Fibroblast of skin of abdomen (primary cell): Measurements from ENCODE around the gene OR52H1. TPM values are rescaled to one million over a fixed set of nuclear protein-coding genes. Genes with fewer than 3 reads are reported as not detected.
"Not testable (repeated sequence)": the region's sequence is repeated elsewhere in the genome, so short reads cannot be mapped to it uniquely, and the experiment has no call there.

ENCODE experiments used
- DNase-seq: peaks from one replicate; pipeline ENCODE4 v3.0.0-alpha.2; 2013
- polyA plus RNA-seq, 2 experiments: library from polyadenylated mRNA; unstranded; fragments of 120-200 nt; gene quantifications; one replicate each; pipeline ENCODE4 v1.2.1, GENCODE V29; 2013; ENCODE audit not compliant: insufficient read length in 2 of 2

The OR52H1 gene
- polyA plus RNA-seq (2013, experiment 1 of 2; ENCODE audit: insufficient read length), result not detected
- polyA plus RNA-seq (2013, experiment 2 of 2; ENCODE audit: insufficient read length), result not detected

DNA sequence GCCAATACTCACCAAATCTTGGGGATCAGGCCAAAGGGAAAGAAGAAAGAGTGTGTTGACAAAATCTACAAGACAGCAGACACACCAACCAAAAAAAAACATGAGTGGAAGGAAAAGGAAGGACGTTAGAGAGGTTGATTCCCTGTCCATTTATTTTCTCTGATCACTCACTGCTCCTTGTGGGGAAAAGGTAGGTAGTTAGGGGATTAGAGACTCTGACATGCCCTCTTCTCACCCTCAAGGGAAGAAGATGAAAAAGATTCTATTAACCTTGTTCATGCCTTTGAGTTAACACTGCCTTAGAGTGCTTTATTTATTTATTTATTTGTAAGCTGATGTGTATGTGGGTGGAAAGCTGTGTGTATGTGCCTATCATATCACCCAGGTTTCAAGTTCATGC is at the start of gene OR52H1:
TSS of gene OR52H1 (minus strand) at position 101 of the 400 bp plus-strand sequence. CDS start 3,035 bp downstream, outside the sequence.
- DNase-seq, result no peak

DNA sequence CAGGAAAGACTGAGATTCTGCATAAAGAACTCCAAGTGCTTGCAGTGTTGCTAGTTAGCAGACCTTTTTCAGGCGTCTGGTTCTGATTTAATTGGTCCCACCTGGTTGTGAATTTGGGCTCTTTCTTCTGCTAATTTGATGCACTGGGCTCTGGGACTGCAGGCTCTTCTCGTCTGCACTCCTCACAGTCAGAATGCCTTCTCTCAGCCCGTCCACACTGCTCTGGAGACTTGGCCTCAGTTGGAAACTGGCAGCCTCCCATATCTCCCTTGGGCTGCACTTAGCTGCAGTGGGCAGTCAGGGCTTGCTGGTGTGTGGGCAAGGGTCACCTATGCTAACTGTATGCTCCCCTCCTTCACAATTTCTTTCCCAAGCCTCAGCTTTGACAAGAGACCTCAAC is 49.6 kb upstream of the OR52H1 start:
- no peak for DNase-seq

DNA sequence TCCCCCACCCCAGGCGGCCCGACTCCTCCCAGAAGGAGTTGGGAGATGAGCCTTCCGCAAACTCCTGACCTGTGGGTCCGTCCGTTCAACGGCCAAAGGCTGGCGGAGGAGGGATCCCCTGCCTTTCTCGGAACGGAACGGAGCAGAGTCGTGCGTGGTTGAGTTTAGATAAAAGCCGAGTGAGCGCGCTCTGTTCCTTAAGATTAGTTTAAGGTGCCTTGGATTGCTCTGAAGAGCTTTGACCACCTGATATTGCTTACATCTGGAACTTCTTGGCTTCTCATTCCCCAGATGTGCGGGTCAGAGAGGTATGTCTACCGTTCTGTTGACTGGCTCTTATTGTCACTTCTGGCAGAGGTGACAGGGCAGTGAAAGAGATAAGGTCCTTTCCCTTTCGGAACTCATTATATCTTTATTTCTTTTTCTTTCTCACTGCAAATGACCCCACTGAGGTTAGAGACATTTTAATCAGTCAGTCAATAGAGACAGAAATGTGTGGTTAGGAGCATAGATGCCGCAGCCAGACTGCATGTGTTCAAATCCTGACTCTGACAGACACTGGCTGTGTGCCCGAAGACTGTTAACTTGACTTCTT is 48.4 kb upstream of the OR52H1 start, which contains the start of gene TRIM6:
TSS of gene TRIM6 (plus strand) at position 31 of the 595 bp plus-strand sequence. CDS start at position 292, 261 bp downstream.
- DNase-seq, result peak; percentile 65

DNA sequence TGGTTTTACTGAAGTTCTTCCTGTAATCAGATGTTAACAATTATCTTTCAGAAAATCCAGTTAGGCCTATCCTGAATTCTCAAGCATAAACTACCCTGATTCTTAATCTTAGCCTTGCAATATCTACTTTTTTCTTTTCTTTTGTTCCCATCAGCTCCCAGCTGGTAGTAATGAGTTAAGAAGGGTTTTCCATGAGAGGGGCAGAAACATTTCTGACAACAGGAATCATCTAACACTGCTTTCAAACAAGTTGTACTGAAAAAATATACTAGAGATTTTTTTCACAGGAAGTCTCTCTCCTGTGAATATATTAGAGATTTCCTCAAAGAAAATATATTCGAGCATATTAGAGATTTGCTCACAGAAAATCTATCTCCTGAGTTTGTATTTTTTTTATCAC is 44.8 kb upstream of the OR52H1 start:
- DNase-seq, result no peak

DNA sequence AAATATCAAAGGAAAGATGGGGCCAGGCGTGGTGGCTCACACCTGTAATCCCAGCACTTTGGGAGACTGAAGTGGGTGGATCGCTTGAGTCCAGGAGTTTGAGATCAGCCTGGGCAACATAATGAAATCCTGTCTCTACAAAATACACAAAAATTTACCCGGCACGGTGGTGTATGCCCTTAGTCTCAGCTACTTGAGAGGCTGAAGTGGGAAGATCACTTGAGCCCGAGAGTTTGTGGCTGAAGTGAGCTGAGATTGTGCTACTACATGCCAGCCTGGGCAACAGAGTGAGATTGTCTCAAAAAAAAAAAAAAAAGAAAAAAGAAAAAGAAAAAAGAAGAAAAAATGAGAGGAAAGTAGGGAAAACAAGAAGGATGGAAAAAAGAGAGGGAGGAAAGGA is 44.3 kb upstream of the OR52H1 start:
- no peak for DNase-seq

GRCh38 chr11:5591613-5592012 is 43.3 kb upstream of the OR52H1 start:
- no peak for DNase-seq

GRCh38 chr11:5589906-5590305 is 41.6 kb upstream of the OR52H1 start:
- not testable (repeated sequence) for DNase-seq

DNA sequence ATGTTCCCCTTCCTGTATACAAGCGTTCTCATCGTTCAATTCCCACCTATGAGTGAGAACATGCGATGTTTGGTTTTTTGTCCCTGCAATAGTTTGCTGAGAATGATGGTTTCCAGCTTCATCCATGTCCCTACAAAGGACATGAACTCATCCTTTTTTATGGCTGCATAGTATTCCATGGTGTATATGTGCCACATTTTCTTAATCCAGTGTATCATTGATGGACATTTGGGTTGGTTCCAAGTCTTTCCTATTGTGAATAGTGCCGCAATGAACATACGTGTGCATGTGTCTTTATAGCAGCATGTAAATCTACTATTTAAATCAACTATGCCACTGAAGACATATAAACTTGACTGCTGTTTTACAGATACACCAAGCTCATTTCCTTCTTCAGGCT is 36.1 kb upstream of the OR52H1 start:
- not testable (repeated sequence) for DNase-seq

DNA sequence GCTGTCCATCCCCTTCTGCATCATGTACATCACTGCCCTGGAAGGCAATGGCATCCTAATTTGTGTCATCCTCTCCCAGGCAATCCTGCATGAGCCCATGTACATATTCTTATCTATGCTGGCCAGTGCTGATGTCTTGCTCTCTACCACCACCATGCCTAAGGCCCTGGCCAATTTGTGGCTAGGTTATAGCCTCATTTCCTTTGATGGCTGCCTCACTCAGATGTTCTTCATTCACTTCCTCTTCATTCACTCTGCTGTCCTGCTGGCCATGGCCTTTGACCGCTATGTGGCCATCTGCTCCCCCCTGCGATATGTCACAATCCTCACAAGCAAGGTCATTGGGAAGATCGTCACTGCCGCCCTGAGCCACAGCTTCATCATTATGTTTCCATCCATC is 32.7 kb upstream of the OR52H1 start:
- no peak for DNase-seq

- no peak for DNase-seq
Measured at GRCh38 chr11:5580577-5580976, 32.2 kb upstream of the OR52H1 start, which contains the start of gene OR52B6. Gene OR52B6 (plus strand): TSS chr11:5580877. CDS start chr11:5580877, 0 bp downstream.

- DNase-seq, result no peak
Measured at GRCh38 chr11:5577101-5577500, 28.8 kb upstream of the OR52H1 start.

- DNase-seq, result no peak
Measured at GRCh38 chr11:5575152-5575551, 26.8 kb upstream of the OR52H1 start.

- no peak for DNase-seq
Measured at GRCh38 chr11:5574654-5575053, 26.3 kb upstream of the OR52H1 start.

DNA sequence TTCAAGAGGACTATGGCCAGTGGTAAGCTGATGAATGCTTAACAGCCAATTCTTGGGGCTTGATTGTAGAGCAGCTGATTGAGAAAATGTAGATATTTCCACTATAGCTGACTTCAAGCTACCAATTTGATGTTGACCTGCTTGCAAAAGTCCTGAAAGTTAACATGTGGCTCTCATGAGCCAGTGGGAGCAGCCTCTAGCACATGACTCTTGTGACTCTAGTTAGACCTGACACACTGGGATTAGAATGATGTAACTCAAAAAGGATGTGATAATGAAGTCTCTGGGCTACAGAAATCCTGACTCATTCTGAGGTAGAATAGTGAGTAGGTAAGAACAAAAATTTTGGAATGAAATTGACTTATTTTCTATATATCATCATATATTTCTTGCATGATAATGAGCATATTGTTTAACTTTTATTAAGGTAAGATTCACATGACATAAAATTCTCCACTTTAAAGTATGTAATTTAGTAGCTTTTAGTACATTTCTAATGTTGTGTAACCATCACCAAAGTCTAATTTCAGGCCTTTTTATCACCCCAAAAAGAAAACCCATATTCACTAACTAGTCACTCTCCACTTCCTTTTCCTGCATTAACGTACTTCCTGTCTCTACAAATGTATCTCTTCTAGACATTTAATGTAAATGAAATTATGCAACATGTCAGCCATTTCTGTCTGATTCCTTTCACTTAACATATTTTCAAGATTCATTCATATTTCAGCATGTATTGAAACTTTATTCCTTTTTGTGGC is 16.1 kb upstream of the OR52H1 start:
- DNase-seq, result peak; percentile 15

GRCh38 chr11:5557751-5558150 is 9.4 kb upstream of the OR52H1 start:
- no peak for DNase-seq

- no peak for DNase-seq
Measured at GRCh38 chr11:5556596-5557188, 8.4 kb upstream of the OR52H1 start.

- peak; percentile 4 for DNase-seq
Measured at GRCh38 chr11:5553343-5553742, 5.0 kb upstream of the OR52H1 start.

DNA sequence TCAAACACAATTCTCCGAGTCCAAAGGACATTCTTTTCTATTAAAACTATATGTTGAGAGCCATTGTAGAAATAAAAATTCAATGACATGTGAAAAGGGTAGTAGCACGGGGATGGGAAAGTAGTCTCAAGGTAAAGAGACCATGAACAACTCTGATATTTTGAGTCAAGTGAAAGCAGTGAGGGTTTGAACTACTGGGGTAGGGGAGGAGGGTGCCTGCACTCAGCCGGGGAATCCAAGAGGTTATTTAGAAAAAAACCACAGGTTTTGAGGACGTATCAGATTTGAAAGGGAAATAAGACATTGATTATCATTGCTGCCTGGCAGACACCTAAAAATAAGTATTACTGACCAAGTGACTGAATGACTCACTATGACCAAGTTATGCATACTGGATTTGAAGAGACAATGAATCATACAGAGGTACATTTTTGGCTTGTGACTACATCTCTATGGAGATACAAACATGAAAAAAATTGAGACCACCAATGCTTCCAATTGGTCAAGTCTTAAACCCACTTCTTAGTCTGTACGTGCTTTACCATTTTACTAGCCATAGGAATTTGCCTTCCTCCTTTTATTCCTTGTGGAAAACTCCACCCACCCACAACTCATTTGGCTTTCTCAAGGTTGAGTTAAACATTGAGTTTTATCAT is 2.2 kb upstream of the OR52H1 start:
- DNase-seq, result peak; percentile 95

- no peak for DNase-seq
Measured at GRCh38 chr11:5547982-5548381, 358 bp downstream of the OR52H1 start.

DNA sequence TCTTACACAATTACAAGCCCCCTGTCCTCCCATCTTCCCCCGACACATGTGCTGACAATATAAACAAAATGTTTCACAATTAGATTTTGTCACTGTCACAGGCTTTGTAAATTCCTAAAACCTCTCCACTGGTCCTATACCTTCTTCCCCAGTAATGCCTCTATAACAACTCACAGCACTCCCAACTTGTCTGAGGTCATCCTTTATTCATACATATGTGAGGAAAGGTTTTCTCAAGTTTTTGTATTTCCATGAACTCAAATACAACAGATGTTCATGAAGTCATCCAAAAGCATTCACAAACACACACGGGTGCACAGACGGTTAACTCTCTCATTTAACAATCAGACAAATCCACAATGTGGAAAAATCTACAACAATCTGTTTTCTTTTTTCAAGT is 1.9 kb downstream of the OR52H1 start:
- DNase-seq, result peak; percentile 20

DNA sequence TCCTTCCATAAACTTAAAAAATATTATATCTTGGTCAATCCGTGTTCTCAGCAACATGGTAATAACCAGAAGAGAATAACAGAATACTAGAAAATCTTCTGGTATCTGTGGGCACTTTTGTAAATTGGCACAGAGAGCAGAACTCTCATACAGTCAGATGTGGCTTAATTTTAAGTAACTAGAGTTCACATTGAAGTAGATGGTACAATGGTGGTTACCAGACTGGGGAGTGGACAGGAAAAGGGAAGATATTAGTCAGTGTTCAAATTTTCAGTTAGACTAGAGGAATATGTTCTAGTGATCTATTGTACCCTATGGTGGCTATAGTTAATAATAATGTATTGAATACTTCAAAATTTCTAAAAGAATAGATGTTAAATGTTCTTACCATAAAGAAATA is 6.9 kb downstream of the OR52H1 start:
- no peak for DNase-seq

DNA sequence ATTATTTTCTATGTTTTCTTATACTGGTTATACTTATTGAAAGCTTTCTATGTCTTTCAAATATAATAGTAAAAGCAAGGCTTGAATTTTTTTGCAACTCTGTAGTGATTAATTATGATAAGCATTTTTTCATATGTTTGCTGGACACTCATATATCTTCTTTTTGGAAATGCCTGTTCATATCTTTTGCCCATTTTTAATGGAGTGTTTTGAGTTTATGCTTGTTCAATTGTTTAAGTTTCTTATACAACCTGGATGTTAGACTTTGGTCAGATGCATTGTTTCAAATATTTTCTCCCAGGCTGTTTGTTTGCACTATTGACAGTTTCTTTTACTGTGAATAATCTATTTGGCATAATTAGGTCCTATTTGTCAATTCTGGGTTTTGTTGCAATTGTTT is 11.9 kb downstream of the OR52H1 start:
- no peak for DNase-seq

DNA sequence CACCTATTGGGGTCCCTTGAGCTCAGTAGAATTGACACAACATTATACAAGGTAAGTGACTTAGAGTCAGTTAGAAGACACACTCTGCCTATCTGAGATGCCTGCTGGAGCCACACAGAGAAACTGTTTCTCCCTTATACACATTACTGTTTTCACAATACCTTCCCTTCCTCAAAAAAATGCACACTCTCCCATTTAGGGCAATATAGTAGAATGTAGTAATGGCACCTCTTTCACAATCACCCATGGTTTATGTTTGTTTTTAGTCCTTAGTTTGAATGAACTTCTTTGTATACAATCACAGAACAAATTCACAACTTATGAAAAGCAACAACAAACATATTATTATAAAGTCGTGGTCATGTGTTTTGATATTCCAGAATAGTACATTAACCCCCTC is 14.3 kb downstream of the OR52H1 start:
- no peak for DNase-seq
